Liver (tissue), 9 donors: ENCODE results near the gene RNF220. TPM values are rescaled to one million over a fixed set of nuclear protein-coding genes. Genes with fewer than 3 reads are reported as not detected.

Source experiments
- DNase-seq: peaks from one replicate; pipeline ENCODE4 v3.0.0-alpha.2; 2017; ENCODE audit warnings: low spot score
- H3K27ac ChIP-seq, 2 donors: one replicate each; pipeline ENCODE4 v1.7.0; 2013; ENCODE audit warnings: inconsistent platforms in 2 of 2, low read length in 2 of 2, control low read depth in 1 of 2, low read depth in 1 of 2, mild to moderate bottlenecking in 1 of 2
- H3K27me3 ChIP-seq, 4 donors: one replicate each; pipeline versions ENCODE4 v1.6.1 to v1.7.0; 2013; ENCODE audit warnings: low read length in 3 of 4, inconsistent platforms in 1 of 4, mild to moderate bottlenecking in 1 of 4, moderate library complexity in 1 of 4; ENCODE audit not compliant: control insufficient read depth in 4 of 4, insufficient read depth in 4 of 4
- H3K36me3 ChIP-seq, 4 donors: one replicate each; pipeline versions ENCODE4 v1.6.1 to v1.7.0; 2013; ENCODE audit warnings: low read length in 3 of 4, mild to moderate bottlenecking in 3 of 4, low read depth in 1 of 4, moderate library complexity in 1 of 4; ENCODE audit not compliant: control insufficient read depth in 4 of 4, insufficient read depth in 3 of 4
- H3K4me1 ChIP-seq, 4 donors: one replicate each; pipeline versions ENCODE4 v1.6.1 to v1.7.0; 2013; ENCODE audit warnings: low read length in 3 of 4, mild to moderate bottlenecking in 3 of 4, moderate library complexity in 1 of 4; ENCODE audit not compliant: control insufficient read depth in 4 of 4, insufficient read depth in 4 of 4
- H3K4me3 ChIP-seq, 3 donors: one replicate each; pipeline versions ENCODE4 v1.6.1 to v1.7.0; 2013; ENCODE audit warnings: low read length in 3 of 3, control low read depth in 1 of 3, low read depth in 1 of 3, mild to moderate bottlenecking in 1 of 3
- H3K9ac ChIP-seq, 2 donors: one replicate each; pipeline ENCODE4 v1.7.0; 2013; ENCODE audit warnings: low read length in 2 of 2, mild to moderate bottlenecking in 2 of 2, moderate library complexity in 2 of 2, control low read depth in 1 of 2, low read depth in 1 of 2
- H3K9me3 ChIP-seq, 4 donors: one replicate each; pipeline versions ENCODE4 v1.6.1 to v1.7.0; 2013; ENCODE audit warnings: low read length in 3 of 4; ENCODE audit not compliant: control insufficient read depth in 4 of 4
- CTCF ChIP-seq: fragments of 150-350 bp; IDR thresholded peaks from 2 replicates; pipeline ENCODE4 v1.5.1; 2017; ENCODE audit warnings: improper control_type of control experiment, low read depth, low read length; ENCODE audit not compliant: missing input control
- EGR1 ChIP-seq, 2 donors: IDR thresholded peaks; 2 replicates each; pipeline ENCODE4 v1.6.1; 2016 to 2018; ENCODE audit warnings: antibody characterized with exemption in 2 of 2, low read depth in 2 of 2
- FOXA1 ChIP-seq: IDR thresholded peaks from 2 replicates; pipeline ENCODE4 v1.6.1; 2016; ENCODE audit warnings: antibody characterized with exemption
- FOXA2 ChIP-seq: IDR thresholded peaks from 2 replicates; pipeline ENCODE4 v1.6.1; 2016; ENCODE audit warnings: antibody characterized with exemption
- GABPA ChIP-seq, 2 donors: IDR thresholded peaks in 1 of 2; conservative IDR thresholded peaks in 1 of 2; 2 replicates each; pipeline ENCODE4 v1.6.1; 2016; ENCODE audit warnings: antibody characterized with exemption in 2 of 2, mild to moderate bottlenecking in 1 of 2, moderate library complexity in 1 of 2
- HNF4A ChIP-seq, 2 donors: conservative IDR thresholded peaks; 2 replicates each; pipeline ENCODE4 v1.6.1; 2016; ENCODE audit warnings: antibody characterized with exemption in 2 of 2, mild to moderate bottlenecking in 2 of 2
- HNF4G ChIP-seq: IDR thresholded peaks from 2 replicates; pipeline ENCODE4 v1.6.1; 2016; ENCODE audit warnings: antibody characterized with exemption
- JUND ChIP-seq, 2 donors: IDR thresholded peaks; 2 replicates each; pipeline ENCODE4 v1.6.1; 2016; ENCODE audit warnings: antibody characterized with exemption in 2 of 2
- MAX ChIP-seq: IDR thresholded peaks from 2 replicates; pipeline ENCODE4 v1.6.1; 2016; ENCODE audit warnings: antibody characterized with exemption
- NR2F2 ChIP-seq: IDR thresholded peaks from 2 replicates; pipeline ENCODE4 v1.6.1; 2016; ENCODE audit warnings: antibody characterized with exemption
- RAD21 ChIP-seq, 2 donors: IDR thresholded peaks; 2 replicates each; pipeline ENCODE4 v1.6.1; 2016; ENCODE audit warnings: antibody characterized with exemption in 2 of 2, mild to moderate bottlenecking in 2 of 2
- REST ChIP-seq: IDR thresholded peaks from 2 replicates; pipeline ENCODE4 v1.6.1; 2016; ENCODE audit warnings: antibody characterized with exemption, mild to moderate bottlenecking
- YY1 ChIP-seq: IDR thresholded peaks from 2 replicates; pipeline ENCODE4 v1.6.1; 2016; ENCODE audit warnings: antibody characterized with exemption, mild to moderate bottlenecking
- WGBS: extraction: QIAGEN DNeasy Blood & Tissue Kit; methylation state at CpG from one replicate; pipeline ENCODE4 v1.1.7; 2013; 5-methylcytosine and 5-hydroxymethylcytosine counted together
- polyA plus RNA-seq, 2 donors: library from polyadenylated mRNA; stranded (reverse) in 1 of 2; unstranded in 1 of 2; fragments of 200-250 nt in 1 of 2; fragments of >200 nt in 1 of 2; fragmentation: Nextera tagmentation in 1 of 2; extraction: Ambion mirVana in 1 of 2; gene quantifications; one replicate each; pipeline versions ENCODE4 v1.2.1 to v1.2.3, GENCODE V29; 2013 to 2015
- total RNA-seq, 2 donors: library from RNA; depleted of rRNA; stranded (reverse); fragments of >200 nt; gene quantifications; one replicate each; pipeline ENCODE4 v1.2.3, GENCODE V29; 2014
- donor health status: healthy.
- donor health status: healthy.
- donor health status: healthy.
- donor health status: healthy.
- donor health status: healthy.

RNF220 gene
- total and polyA plus RNA-seq, 4 donors, result 18.2 to 35.8 (median 26.1) TPM

GRCh38 chr1:44576456-44577150, 171.5 kb downstream of the RNF220 start:
- no peak overlapping the region for H3K27ac ChIP-seq
- WGBS, result 50% methylated on average over 5 of the region's 5 CpGs

GRCh38 chr1:44581205-44581604, 176.2 kb downstream of the RNF220 start:
- H3K27ac ChIP-seq, result no peak overlapping the region
- H3K9me3 ChIP-seq, result no peaks in the 10 kb centered on the region
- 80% methylated on average over 6 of the region's 6 CpGs for WGBS
- no peak overlapping the region for H3K9ac ChIP-seq
- peaks cover 0 to 3% (median 1%) of the 10 kb centered on the region in 4 donors for H3K27me3 ChIP-seq
- DNase-seq, result no peak
- no peak overlapping the region for H3K4me3 ChIP-seq
- no peaks in the 10 kb centered on the region for H3K4me1 ChIP-seq
- H3K36me3 ChIP-seq, result no peaks in the 10 kb centered on the region
- TF ChIP-seq YY1 (no peak), MAX (no peak), GABPA (IDR thresholded peaks at IDR 0.05 in 1 of 2, conservative IDR thresholded peaks at IDR 0.05 in 1 of 2) (no peak), NR2F2 (no peak), JUND (IDR thresholded peaks at IDR 0.05) (no peak), FOXA2 (no peak), RAD21 (IDR thresholded peaks at IDR 0.05) (no peak), HNF4G (no peak), CTCF (no peak)

More at GRCh38 chr1:44576456-44577150, 171.5 kb downstream of the RNF220 start:
- Histone ChIP-seq H3K9me3 (no peaks in the 10 kb centered on the region), H3K4me3 (no peak overlapping the region), H3K27me3 (peaks cover 0 to 3% (median 0%) of the 10 kb centered on the region in 4 donors), H3K36me3 (no peaks in the 10 kb centered on the region), H3K4me1 (no peaks in the 10 kb centered on the region), H3K9ac (no peak overlapping the region)
- DNase-seq, result no peak
- TF ChIP-seq EGR1 (IDR thresholded peaks at IDR 0.05; ENCODE audit: low read depth in 2 of 2), result no peak
- no peak for TF ChIP-seq JUND (IDR thresholded peaks at IDR 0.05)
- no peak for TF ChIP-seq REST
- no peak for TF ChIP-seq CTCF
- no peak for TF ChIP-seq HNF4A (conservative IDR thresholded peaks at IDR 0.05)
- TF ChIP-seq GABPA (IDR thresholded peaks at IDR 0.05 in 1 of 2, conservative IDR thresholded peaks at IDR 0.05 in 1 of 2), result no peak
- no peak for TF ChIP-seq FOXA1
